ENCODE measurements around the gene USP24.
"Not testable (repeated sequence)": the region's sequence is repeated elsewhere in the genome, so short reads cannot be mapped to it uniquely, and the experiment has no call there.

Gene USP24

DNA sequence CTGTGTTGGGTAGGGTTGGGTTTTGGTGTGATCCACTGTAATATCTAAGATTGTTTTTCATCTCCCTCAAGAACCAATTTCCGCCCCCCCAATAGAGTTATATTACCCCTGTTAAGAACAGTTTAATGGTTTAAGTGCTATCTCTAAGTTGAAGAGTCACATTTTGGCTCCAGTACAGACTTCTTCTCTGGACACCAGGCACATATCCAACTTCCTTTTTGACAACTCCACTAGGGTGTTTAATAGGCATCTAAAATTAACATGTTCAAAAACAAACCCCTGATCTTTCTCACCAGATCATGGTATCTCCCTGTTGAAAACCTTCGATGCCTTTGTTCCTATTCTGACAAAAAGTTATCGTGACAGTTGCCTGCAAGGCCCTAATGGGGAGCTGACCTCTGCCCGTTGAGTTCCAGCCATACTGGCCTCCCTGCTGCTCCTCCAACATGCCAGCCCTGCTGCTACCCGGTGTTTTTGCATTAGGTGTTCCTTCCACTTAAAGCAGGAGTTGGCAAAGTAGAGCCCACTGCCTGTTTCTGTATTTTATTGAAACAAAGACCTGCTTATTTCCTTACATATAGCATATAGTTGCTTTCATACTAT, 18.6 kb downstream of the USP24 start:
- DNase-seq (ENCODE audit: low read depth in 2 of 2) = no peak

DNA sequence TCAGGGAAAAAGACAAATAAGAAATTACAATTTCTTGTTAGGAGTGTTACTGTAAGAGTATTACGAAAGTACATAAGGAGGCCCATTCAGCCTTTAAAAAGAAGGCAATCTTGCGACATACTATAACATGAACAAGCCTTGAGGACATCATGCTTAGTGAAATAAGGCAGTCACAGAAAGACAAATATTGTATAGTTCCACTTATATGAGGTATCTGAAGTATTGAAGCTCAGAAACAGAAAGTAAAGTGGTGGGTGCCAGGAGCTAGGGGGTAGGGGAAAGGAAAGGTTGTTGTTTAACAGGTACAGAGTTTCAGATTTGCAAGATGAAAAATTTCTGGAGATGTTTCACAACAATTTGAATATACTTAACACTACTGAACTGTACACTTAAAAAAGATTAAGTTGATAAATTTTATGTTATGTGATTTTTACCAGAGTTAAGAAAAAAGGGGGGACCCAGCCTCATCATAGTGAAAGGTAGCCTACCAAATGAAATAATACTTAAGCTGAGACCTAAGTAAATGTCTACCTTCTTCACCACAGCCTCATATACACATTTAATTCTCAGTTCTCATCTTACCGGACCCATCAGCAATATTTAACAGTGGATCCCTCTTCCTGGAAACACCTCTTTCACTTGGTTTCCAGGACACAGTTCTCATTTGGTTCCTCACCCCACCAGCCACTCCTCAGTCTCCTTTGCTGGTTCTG, 19.5 kb downstream of the USP24 start:
- DNase-seq (ENCODE audit: low read depth in 2 of 2) = peak; percentile 29 to 39

DNA sequence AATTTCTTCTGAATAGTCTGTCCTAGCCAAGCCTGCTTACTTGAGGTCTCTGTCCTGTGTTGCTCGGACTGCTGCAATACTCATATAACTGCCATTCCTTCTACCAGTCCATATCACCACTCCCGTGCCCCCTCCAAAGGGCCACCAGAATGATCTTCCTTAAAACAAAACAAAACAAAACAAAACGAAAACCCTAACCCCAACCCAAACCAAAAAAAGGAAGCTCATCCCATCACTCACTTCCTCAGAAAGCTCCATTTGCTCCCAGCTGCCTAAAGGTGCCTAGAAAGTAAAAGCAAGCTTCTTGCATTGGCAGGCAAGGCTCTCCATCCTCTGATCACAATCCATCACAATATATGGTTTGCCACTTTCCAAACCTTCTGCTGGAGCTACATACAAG, 20.3 kb downstream of the USP24 start:
- no peak for DNase-seq (ENCODE audit: low read depth in 2 of 2)

DNA sequence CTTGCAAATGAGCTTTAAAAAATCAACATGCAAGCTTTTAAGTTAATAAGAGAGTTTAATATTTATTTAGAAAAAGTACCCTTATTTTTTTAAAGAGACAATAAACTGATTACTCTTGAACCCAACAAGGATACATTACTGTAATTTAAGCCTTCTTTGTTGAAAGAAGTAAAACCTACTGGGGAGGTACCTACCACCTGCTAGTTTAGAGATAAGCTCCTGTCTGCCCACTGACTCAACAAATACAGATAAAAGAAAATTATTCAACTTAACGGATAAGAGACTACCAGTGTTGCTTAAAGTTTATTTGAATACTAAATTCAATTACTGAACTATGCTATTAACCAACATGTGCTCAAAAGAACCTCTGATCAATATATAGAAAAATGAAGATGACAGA, 23.1 kb downstream of the USP24 start:
- no peak for DNase-seq (ENCODE audit: low read depth in 2 of 2)

DNA sequence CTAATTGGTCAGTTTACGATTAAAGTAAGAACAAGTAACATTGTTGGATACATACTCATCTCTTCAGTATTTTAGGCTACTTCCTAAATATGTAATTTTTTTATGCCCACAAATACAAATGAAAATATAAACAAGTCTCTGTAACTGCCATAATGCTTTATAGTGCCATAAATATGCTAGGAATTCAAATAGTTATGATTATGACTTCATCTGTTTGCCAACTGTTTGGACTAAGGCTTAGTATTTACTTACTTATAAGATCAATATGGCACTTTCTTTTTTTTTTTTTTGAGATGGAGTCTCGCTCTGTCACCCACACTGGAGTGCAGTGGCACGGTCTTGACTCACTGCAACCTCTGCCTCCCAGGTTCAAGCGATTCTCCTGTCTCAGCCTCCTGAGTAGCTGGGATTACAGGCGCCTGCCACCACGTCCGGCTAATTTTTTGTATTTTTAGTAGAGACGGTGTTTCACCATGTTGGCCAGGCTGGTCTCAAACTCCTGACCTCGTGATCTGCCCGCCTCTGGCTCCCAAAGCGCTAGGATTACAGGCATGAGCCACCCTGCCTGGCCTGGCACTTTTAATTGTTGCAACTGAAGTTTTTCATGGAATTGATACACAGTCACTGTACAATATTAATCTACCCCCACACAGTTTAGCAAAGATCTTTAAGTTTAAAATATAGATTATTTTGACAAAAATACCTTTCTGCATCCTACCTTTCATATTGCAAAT, 23.8 kb downstream of the USP24 start:
- not testable (repeated sequence) for DNase-seq (ENCODE audit: low read depth in 2 of 2)

DNA sequence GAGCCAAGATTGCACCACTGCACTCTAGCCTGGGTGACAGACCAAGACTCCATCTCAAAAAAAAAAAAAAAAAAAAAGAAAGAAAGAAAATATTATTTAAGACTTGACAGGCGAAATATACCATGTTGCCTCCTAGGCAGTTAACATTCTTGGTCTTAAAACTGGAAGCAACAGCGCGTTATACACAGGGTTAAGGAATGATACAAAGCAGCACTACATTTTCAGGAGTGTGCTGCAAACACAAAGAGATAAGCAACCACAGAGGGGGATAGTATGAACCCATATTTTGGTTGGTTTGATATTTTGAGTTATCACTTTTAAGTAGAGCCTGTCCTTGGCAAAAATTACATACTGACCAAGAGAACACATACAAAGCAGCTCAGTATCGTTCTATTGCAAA, 25.1 kb downstream of the USP24 start:
- DNase-seq (ENCODE audit: low read depth in 2 of 2) = no peak

DNA sequence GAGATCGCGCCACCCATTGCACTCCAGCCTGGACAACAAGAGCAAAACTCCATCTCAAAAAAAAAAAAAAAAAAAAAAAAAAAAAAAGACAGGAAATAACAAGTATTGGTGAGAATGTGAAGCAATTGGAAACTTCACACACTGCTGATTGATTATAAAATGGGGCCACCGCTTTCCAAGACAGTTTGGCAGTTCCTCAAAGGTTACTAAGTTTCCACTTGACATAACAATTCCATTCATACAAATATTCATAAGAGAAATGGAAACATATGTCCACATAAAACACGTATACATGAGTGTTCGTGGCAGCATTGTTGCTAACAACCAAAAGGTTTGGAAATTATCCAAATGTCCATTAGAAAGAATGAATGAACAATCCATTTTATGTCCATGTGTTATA, 26.3 kb downstream of the USP24 start:
- DNase-seq (ENCODE audit: low read depth in 2 of 2) = no peak

DNA sequence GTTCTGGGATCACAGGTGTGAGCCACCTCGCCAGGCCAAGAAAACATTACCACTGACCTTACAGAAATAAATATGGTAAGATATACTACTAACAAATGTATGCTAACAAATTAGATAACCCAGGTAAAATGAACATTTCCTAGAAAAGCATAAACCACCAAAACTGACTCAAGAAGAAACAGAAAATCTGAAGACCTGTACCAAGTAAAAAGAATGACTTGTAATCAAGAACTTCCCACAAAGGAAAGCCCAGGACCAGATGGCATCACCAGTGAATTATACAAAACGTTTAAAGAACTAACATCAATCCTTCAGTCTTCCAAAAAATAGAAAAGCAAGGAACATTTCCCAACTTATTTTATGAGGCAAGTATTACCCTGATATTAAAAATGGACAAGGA, 29.3 kb downstream of the USP24 start:
- DNase-seq (ENCODE audit: low read depth in 2 of 2) = no peak

DNA sequence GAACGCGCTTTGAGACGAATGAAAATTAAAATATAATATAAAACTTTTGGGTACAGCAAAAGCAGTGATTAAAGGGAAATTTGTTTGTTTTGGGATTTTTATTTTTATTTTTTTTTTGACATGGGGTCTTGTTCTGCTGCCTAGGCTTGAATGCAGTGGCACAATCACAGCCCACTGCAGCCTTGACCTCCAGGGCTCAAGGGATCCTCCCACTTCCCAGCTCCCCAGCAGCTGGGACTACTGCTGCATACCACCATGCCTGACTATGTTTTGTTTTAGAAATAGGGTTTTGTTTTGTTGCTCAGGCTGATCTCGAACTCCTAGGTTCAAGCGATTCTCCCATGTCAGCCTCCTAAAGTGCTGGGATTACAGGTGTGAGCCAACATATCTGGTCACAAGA, 30.3 kb downstream of the USP24 start:
- no peak for DNase-seq (ENCODE audit: low read depth in 2 of 2)

DNA sequence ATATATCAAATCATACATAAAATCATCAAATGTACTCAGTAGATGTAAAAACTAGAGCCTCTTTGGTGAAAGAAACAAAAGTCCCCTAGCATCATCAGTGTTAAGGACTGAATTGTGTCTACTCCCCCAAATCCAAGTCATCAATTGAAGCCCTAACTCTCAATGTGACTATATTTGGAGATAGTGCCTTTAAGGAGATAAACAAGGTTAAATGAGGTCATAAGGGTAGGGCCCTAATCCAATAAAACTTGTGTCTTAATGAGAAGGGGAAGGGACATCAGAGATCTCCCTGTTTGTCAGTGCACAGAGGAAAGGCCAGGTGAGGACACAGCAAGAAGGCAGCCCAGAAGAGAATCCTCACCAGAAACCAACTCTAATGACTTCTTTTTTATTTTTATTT, 33.5 kb downstream of the USP24 start:
- DNase-seq (ENCODE audit: low read depth in 2 of 2) = no peak

DNA sequence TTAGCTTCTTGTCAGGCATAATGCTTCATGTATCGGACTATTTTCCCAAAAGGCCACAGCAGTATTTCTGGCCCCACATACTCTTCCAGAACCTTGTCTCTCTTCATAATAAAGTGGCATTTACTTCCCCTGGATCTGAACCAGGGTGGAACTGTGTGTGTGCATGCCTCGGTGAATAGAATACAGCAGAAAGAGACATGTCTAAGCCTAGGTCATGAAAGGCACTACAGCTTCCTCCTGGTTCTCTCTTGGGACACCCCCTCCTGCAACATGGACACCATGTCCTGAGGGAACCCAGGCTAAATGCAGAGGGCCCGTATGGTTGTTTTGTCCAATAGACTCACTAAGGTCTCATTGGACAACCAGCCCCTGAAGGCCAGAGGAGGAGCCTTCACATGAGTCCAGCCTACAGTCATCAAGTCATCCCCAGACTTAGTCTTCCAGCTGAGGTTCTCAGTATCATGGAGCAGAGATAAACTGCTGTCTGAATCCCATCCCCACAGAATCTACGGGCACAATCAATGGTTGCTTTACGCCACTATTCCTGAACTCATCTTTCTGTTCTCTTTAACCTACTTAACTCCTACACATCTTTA, 35.0 kb downstream of the USP24 start:
- DNase-seq (ENCODE audit: low read depth in 2 of 2) = no peak

DNA sequence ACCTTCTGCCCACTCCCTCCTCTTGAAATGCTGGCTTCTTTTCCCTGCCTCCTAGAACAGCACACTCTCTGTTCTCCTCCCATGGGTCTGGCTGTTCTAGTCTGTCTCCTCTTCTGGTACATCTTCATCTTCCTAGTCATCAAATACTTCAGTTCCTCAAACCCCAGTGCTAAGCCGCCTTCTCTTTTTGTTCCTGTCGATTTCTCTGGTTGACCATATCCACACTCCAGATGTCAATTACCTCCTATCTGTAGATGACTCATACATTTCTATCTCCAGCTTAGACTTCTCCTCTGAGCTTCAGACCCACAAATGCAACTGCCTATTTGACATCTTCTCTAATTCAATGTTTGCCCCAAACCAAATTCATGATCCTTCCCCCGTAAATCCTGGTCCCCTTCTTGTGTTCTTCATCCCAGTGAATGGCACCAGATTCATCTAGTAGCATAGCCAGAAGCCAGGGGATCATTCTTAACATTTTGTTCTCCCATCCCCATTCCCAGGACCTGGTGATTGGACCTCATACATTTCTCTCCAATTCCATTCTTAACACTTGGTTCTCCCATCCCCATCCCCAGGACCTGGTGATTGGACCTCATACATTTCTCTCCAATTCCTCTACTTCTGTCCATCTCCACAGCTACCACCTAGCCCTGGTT, 35.9 kb downstream of the USP24 start:
- no peak for DNase-seq (ENCODE audit: low read depth in 2 of 2)

DNA sequence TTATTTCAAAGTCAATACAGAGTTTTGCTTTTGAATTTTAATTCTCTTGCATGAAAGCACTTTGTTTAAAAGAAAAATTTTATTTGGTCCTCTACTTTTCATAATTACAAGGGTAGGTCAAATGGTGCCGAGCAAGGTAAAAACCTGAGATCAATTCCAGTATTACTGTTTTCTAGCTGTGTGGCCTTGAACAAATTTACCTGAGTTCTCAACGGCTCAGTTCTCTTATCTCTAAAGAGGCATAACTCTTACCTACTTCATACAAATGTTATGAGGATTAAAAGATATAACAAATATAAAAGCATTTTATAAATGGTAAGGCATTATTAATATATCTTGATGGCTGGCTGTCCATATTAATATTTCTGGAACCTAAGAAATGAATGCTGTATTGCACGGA, 42.5 kb downstream of the USP24 start:
- DNase-seq (ENCODE audit: low read depth in 2 of 2) = no peak

DNA sequence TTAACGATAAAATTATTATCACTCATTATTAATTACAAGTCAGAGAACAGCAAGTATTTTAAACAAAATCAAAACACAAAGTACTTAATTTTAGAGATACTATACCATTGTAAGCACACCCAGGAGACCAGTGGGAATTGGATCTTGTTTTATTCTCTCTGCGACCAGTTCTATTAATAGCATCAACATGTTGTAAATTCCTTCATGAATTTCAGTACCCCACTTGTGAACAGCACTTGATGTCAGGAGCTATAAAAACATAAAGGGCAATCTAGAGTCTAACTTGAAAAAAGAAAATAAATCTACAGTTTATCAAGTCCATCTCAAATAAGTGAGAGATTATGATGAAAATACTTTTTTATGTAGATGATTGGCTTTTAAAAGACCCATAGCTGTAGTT, 42.9 kb downstream of the USP24 start:
- no peak for DNase-seq (ENCODE audit: low read depth in 2 of 2)

DNA sequence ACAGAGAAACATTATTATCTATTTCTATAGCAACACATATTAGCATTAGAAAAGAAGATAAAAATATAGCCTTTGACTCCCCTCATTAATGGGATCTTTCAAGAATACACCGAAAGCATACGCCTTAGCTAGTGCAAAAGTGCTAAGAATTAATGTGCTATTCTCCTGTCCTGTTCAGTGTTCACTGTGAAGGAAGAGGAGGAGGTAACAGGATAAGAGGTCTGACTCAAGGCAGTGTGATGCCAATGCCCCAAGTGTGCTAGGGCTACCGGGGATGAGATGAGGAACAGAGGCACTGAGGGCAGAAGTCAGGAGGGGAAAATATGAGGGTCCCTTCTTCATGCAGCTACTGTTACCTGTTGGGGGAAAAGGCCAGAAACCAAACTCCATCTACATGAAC, 43.5 kb downstream of the USP24 start:
- DNase-seq (ENCODE audit: low read depth in 2 of 2) = no peak

DNA sequence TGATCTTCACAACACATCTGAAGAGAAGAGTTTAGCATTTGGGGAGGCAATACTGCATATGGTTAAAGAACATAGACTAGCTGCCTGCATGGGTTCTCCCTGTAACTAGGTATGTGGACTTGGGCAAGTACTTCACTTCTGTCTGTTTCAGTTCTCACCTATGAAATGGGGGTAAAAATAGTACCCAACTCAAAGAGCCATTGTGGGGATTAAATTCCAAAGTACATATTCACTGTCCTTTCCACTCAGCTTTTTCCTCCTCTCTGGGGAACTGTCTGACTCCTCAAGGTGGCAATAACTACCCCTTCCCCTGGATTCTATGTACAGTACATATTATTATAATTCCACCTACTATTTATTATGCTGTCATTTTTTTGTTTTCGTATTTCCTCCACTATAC, 44.7 kb downstream of the USP24 start:
- no peak for DNase-seq (ENCODE audit: low read depth in 2 of 2)

DNA sequence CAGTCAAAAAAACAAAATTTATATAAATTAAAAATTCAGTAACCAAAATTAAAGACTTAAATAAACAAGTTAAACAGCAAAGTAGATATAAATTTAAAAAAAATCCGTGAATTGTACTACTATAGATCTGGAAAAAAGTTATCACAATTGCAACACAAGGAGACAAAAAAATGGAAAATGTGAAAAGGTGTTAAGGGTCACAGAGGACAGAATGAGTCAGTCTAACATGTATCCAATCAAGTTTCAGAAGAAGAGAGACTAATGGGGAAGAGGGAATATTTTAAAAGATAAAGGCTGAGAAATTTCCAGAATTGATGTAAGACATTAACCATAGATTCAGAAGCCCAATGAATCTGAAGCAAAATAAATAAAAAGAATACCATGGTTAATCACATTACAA, 46.0 kb downstream of the USP24 start:
- DNase-seq (ENCODE audit: low read depth in 2 of 2) = no peak

DNA sequence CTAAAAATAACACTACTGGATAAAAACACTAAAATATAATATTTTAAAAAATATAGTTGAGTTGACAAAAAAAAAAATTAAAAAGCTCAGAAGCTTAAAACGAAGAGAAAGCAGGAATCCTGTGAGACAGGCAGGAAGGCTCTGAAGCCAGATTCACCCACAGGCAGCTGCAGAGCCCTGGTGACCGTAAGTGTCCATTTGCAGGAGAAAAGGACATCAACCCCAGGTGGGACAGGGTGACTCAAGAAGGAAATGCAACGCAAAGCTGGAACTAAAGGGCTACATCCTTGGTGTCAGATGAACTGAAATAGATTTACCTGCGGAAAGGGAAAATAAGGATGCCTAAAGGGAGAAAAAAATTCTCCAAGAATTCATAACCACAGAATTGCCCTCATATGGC, 46.8 kb downstream of the USP24 start:
- DNase-seq (ENCODE audit: low read depth in 2 of 2) = no peak

DNA sequence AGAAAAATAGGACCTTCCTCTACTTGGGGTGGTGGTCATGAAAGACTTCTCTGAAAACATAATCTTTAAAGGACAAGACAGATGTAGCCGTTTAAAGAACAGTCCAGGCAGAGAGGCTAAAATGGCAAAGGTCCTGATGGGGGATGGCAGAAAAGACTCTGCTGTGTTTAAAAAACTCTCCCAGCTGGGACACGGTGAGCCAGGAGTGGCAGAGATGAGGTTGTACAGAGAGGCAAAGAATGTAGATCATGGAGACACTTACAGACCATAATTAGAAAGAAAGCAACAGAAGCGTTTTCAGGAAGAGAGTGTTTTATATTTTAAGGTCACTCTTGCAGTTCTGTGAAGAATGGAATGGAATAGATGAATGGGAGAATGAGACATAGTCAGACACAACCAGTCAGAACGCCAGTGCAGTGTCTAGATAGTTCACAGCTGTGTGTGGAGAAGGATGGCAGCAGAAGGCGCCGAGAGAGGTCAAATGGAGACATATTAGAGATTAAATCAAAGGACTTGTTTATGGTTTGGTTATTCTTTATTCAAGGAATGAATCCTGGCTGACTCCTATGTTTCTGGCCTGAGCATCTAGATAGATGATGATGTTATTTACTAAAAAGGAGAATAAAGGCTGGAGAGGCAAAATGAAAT, 47.8 kb downstream of the USP24 start:
- DNase-seq (ENCODE audit: low read depth in 2 of 2) = no peak

DNA sequence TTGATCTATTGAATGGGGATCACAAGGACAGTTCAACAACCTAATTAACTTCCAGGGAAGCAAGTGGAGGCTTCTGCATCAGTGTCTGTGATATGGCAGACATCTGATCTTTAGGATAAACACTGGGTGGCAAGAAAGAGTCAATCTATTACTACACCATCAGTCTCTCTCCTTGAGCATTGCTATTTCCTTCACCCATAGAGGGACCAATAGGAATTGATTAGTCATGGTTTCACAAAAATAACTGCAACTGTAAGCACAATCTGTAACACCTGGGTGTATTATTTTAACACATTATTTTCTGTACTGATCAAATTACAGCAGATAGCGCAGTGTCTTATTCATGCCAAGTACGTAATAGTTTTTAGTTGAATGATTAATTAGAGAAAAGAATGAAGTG, 50.3 kb downstream of the USP24 start:
- no peak for DNase-seq (ENCODE audit: low read depth in 2 of 2)

DNA sequence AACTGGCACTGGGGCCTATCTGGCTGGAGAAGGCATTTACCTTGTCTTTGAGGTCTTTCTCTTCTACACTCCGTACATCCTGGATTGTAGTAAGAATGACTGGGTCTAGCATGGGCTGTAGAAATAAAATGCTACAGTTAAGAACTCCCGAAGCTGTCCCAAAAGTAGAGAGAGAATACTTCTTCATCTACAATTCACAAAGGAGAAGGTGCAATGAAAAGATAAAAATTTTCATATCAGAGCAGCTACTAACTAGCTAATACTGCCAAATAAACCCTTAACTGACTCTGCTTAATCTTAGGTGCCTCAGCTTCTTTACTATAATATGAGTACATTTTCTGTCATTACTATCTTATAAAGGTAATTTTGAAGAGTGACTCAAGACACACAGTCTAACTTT, 55.6 kb downstream of the USP24 start:
- DNase-seq (ENCODE audit: low read depth in 2 of 2) = no peak

DNA sequence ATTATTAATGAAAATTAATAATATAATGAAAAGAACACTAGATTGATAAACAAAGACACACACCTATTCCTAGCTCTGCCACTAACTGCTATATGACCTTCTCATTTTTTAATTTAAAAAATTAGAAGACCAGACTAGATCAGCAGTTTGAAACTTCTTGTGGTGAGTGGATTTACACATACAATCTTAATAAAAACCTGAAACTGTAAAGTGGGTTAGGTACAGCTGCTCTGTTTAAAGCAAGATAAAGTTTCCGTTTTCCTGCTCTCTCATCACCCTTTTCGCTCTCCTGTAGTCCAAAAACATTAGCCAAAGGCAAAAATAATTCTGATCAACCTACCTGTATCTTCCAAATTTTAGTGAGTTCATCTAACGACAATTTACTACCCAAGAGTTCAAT, 58.6 kb downstream of the USP24 start:
- DNase-seq (ENCODE audit: low read depth in 2 of 2) = no peak
